ENCODE measurements around the gene TMEM52. TPM values are rescaled to one million over a fixed set of nuclear protein-coding genes. Genes with fewer than 3 reads are reported as not detected.

The TMEM52 gene
- total and polyA plus RNA-seq, 2 of the 8 experiments (the other 6 are each of a cell fraction or from before 2014, with no cell fraction given) = 14.6 to 30.2 TPM

DNA sequence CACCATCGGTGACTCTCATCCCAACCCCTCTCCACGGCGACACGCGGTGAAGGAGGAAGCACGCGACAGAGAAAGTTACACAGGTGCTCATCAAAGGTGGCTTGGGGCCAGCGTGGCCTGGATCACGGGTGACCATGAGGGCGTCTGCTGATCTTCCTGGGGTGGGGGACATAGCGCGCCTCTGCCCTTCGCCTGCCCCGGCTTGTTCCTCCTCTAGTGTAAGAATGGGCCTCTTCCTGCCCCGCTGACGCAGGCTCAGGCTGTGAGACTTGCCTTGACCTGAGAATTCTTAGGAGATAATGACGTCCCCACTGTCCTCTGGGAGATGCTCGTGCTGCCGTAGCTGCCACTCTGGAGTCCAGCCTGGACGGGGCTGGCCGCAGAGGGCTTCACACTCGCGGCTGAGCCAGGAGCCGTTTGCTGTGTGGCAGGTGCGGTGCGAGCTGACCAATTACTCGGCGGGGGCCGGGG lies 39.0 kb upstream of the TMEM52 start (continued):
- TF ChIP-seq, protein P1, sequence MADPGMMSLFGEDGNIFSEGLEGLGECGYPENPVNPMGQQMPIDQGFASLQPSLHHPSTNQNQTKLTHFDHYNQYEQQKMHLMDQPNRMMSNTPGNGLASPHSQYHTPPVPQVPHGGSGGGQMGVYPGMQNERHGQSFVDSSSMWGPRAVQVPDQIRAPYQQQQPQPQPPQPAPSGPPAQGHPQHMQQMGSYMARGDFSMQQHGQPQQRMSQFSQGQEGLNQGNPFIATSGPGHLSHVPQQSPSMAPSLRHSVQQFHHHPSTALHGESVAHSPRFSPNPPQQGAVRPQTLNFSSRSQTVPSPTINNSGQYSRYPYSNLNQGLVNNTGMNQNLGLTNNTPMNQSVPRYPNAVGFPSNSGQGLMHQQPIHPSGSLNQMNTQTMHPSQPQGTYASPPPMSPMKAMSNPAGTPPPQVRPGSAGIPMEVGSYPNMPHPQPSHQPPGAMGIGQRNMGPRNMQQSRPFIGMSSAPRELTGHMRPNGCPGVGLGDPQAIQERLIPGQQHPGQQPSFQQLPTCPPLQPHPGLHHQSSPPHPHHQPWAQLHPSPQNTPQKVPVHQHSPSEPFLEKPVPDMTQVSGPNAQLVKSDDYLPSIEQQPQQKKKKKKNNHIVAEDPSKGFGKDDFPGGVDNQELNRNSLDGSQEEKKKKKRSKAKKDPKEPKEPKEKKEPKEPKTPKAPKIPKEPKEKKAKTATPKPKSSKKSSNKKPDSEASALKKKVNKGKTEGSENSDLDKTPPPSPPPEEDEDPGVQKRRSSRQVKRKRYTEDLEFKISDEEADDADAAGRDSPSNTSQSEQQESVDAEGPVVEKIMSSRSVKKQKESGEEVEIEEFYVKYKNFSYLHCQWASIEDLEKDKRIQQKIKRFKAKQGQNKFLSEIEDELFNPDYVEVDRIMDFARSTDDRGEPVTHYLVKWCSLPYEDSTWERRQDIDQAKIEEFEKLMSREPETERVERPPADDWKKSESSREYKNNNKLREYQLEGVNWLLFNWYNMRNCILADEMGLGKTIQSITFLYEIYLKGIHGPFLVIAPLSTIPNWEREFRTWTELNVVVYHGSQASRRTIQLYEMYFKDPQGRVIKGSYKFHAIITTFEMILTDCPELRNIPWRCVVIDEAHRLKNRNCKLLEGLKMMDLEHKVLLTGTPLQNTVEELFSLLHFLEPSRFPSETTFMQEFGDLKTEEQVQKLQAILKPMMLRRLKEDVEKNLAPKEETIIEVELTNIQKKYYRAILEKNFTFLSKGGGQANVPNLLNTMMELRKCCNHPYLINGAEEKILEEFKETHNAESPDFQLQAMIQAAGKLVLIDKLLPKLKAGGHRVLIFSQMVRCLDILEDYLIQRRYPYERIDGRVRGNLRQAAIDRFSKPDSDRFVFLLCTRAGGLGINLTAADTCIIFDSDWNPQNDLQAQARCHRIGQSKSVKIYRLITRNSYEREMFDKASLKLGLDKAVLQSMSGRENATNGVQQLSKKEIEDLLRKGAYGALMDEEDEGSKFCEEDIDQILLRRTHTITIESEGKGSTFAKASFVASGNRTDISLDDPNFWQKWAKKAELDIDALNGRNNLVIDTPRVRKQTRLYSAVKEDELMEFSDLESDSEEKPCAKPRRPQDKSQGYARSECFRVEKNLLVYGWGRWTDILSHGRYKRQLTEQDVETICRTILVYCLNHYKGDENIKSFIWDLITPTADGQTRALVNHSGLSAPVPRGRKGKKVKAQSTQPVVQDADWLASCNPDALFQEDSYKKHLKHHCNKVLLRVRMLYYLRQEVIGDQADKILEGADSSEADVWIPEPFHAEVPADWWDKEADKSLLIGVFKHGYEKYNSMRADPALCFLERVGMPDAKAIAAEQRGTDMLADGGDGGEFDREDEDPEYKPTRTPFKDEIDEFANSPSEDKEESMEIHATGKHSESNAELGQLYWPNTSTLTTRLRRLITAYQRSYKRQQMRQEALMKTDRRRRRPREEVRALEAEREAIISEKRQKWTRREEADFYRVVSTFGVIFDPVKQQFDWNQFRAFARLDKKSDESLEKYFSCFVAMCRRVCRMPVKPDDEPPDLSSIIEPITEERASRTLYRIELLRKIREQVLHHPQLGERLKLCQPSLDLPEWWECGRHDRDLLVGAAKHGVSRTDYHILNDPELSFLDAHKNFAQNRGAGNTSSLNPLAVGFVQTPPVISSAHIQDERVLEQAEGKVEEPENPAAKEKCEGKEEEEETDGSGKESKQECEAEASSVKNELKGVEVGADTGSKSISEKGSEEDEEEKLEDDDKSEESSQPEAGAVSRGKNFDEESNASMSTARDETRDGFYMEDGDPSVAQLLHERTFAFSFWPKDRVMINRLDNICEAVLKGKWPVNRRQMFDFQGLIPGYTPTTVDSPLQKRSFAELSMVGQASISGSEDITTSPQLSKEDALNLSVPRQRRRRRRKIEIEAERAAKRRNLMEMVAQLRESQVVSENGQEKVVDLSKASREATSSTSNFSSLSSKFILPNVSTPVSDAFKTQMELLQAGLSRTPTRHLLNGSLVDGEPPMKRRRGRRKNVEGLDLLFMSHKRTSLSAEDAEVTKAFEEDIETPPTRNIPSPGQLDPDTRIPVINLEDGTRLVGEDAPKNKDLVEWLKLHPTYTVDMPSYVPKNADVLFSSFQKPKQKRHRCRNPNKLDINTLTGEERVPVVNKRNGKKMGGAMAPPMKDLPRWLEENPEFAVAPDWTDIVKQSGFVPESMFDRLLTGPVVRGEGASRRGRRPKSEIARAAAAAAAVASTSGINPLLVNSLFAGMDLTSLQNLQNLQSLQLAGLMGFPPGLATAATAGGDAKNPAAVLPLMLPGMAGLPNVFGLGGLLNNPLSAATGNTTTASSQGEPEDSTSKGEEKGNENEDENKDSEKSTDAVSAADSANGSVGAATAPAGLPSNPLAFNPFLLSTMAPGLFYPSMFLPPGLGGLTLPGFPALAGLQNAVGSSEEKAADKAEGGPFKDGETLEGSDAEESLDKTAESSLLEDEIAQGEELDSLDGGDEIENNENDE (IDR thresholded peaks at IDR 0.05; ENCODE audit: insufficient replicate concordance, low read length) = no peak
- TF ChIP-seq SIRT6 (IDR thresholded peaks at IDR 0.05; ENCODE audit: low read length) (no peak), CBX5 (IDR thresholded peaks at IDR 0.05; ENCODE audit: low read depth, low read length) (no peak), YY1 (IDR thresholded peaks at IDR 0.05; ENCODE audit: low read depth, low read length) (no peak), ASH2L (IDR thresholded peaks at IDR 0.05; ENCODE audit: low read length) (no peak), SIN3A (conservative IDR thresholded peaks at IDR 0.05 in 1 of 2, IDR thresholded peaks at IDR 0.05 in 1 of 2; ENCODE audit: low read depth in 1 of 2, low read length in 2 of 2) (no peak), RXRA (IDR thresholded peaks at IDR 0.05; ENCODE audit: insufficient read depth, low read depth, low read length) (no peak), CHD1 (IDR thresholded peaks at IDR 0.05; ENCODE audit: low read depth, low read length) (no peak), POLR2AphosphoS5 (IDR thresholded peaks at IDR 0.05; ENCODE audit: low read depth, low read length) (no peak), BACH1 (IDR thresholded peaks at IDR 0.05; ENCODE audit: low read length) (no peak)

Data from H1 (cell line).